OCI-M1 (cell line): ENCODE measurements around the gene PDE9A.
"Not testable (repeated sequence)": the region's sequence is repeated elsewhere in the genome, so short reads cannot be mapped to it uniquely, and the experiment has no call there.

Source experiments
- DNase-seq: peaks from one replicate; lab custom pipeline; 2025; lab: John Stamatoyannopoulos, UW

PDE9A gene

DNA sequence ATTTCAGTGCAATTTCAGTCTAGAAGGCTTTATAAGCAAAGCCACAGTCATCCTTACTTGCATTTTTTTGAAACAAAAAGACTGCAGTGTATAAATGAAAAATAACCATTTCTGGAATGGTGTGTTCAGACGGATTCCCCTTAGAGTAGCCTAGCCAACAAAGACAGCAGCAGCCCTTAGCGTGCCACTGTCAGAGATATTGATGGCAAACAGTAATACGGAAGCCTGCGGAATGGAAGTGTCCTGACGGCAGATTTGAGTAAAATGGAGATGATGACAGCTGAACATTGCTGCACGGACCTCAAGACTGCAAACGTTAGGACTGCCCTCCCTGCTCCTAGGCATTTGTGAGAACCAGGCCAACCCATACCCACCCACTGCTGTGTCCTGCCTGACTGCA, 54.7 kb downstream of the PDE9A start:
- no peak for DNase-seq

DNA sequence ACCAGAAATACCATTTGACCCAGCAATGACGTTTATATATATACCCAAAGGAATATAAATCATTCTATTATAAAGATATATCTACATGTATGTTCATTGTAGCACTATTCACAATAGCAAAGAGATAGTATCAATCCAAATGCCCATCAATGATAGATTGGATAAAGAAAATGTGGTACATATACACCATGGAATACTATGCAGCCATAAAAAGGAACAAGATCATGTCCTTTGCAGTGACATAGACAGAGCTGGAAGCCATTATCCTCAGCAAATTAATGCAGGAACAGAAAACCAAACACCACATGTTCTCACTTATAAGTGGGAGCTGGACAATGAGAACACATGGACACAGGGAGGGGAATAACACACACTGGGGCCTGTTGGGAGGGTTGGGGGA, 55.5 kb downstream of the PDE9A start:
- not testable (repeated sequence) for DNase-seq

DNA sequence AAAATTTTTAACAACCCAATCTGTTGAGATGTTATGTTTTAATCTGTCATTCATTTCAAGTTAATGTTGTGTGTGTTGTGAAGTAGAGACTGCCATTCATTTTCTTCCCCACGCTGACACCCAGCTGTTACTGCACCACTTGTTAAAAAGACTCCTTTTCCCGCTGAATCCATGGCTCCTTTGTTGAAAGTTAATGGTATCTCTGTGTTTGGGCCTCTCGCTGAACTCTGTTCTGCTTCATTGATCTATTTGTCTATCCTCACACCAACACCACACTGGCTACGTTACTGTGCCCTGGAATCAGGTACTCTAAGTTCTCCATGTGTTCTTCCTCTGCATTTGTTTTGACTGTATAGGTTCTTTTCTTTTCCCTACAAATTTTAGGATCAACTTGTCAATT, 58.2 kb downstream of the PDE9A start:
- no peak for DNase-seq

DNA sequence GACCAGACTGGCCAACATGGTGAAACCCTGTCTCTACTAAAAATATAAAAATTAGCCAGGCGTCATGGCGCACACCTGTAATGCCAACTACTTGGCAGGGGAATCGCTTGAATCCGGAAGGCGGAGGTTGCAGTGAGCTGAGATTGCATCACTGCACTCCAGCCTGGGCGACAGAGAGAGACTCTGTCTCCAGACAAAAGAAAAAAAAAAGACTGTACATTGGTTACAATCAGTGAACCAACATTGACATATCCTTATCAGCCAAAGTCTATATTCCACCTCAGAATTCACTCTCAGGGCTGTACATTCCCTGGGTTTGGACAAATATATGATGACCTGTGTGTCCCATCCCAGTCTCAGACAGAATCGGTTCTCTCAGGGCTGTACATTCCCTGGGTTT, 62.0 kb downstream of the PDE9A start:
- not testable (repeated sequence) for DNase-seq

DNA sequence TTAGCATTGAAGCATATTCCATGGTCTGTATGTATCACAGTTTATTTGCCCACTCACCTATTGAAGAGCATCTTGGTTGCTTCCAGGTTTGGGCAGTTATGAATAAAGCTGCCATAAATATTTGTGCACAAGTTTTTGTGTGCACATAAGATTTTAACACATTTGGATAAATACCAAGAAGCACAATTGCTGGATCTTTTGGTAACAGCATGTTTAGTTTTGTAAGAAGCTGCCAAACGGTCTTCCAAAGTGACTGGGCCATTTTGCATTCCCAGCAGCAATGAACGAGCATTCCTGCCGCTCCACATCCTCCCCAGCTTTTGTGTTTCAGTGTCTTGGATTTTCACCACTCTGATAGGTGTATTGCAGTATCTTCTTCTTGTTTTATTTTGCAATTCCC, 62.7 kb downstream of the PDE9A start:
- no peak for DNase-seq

DNA sequence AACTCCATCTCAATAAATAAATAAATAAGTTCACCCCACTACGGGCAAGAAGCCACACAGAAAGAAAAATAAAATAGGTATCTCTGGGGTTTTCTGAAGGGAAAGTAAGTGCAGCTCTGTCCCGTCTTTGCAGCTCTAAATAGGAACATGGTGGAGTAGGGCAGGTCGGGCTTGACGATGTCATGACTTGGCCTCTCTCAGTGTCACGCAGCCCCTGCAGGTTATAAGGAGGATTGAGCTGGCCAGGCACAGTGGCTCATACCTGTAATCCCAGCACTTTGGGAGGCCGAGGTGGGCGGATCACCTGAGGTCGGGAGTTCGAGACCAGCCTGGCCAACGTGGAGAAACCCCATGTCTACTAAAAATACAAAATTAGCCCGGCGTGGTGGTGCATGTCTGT, 67.1 kb downstream of the PDE9A start:
- not testable (repeated sequence) for DNase-seq

DNA sequence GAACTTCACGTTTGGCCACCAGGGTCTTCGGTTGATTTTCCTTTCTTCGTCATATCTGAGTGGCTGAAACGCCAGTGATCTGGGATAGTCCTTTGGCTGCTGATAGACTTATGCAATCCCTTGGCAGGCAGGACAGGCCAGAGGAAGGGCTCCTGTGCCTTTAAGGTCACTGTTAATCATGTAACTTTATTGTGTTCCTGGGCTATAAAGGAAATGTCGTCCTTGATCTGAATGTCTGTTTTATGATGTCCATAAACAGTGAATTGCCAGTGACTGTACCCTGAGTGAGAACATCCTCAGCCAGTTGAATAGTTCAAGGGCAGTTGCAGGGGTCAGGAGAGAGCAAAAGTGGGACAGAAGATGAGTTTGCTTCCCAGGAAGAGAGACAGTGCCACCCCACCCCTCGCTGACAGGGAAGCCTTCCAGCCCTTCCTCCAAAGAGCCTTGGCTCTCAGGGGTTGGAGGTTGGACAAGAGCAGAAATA, 68.0 kb downstream of the PDE9A start:
- no peak for DNase-seq

DNA sequence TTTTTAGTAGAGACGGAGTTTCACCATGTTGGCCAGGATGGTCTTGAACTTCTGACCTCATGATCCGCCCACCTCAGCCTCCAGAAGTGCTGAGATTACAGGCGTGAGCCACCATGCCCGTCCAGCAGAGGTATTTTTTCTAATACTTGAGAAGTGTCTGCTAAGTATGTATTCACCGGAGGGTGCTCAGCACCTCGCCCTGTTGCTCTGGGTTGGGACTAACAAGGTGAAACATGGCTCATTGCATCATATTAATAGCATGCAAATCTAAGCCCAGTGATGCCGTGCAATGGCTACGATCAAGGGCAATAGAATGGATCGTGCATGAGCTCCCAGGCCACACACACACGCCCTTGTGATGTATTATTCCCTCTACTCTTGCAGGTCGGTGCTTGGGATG, 68.7 kb downstream of the PDE9A start:
- no peak for DNase-seq

DNA sequence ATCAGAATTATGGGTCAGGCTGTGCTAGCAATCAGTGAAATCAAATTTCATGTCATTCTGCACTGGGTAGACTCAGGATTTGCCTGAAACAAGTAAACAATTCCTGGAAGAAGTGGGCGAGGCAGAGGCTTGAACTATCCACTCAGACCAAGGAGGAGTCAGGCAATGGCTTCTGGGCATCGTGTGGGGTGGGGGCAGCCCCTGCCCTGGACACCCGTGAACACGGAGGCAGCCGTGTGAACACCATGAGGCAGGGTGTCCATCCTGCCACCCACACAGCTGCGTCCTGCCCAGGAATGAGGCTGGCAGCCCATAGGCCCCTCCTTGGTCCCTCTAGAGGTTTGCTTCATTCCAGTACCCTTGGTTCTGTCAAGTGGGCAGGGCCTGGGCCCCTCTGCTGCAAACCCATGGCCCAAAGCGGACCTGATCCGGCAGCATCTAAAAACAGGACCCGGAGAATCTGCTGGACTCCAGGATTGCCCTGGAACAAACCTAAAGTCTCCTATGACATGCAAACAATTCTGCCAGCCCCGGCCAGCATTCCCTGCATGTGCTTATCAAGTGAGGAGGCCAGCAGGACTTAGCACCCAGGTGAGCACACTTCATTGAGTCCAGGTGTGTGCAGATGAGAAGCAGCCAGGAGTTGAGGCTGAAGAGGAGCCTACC, 69.5 kb downstream of the PDE9A start:
- DNase-seq, result no peak

DNA sequence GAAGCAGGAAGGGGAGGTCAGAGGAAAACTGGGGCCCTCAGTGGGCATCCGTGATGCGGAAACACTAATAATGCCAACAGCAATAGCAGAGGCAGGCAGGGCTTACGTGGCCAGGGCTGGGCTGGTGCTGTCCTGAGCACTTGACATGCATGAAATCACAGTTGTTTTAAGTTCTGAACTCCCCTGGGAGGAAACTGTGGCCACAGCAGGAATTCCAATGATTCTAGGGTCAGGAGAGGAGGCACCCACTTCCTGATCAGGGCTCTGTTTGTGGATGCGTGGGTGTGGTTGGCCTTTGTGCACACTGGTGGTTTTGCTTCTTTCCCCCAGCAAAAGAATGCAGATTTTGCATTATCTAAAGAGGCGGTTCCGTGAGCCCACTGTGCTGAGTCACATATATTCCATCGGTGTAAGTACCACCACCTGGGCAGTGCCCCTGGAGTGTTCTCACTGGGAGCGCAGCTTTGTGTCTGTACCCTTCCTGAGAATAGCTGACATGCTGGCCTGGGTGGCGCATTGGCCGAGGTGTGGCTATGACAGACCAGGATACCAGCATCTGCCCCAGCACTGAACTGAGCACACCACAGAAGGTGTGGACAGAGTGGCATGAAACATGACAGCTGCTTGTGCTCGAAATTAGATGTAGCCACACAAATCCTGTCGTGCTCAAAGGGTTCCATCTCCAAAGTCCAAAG, 71.0 kb downstream of the PDE9A start:
- no peak for DNase-seq

DNA sequence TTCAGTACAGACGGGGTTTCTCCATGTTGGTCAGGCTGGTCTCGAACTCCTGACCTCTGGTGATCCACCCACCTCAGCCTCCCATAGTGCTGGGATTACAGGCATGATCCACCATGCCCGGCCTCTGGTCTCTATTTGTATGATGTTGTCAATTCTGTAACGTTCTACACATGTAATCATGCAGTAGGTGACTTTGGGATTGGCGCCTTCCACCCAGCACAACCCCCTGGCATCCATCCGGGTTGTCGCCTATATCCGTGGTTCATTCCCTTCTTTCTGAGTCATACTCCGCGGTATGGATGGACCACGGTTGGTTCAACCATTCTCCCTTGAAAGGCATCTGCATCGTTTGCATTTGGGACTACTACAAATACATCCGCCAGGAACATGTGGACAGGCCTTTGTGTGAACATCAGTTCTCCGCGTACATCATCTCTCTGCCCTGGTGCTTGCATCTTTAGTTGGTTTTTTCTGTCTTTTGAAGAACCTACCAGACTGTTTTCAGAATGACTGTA, 72.1 kb downstream of the PDE9A start:
- no peak for DNase-seq

DNA sequence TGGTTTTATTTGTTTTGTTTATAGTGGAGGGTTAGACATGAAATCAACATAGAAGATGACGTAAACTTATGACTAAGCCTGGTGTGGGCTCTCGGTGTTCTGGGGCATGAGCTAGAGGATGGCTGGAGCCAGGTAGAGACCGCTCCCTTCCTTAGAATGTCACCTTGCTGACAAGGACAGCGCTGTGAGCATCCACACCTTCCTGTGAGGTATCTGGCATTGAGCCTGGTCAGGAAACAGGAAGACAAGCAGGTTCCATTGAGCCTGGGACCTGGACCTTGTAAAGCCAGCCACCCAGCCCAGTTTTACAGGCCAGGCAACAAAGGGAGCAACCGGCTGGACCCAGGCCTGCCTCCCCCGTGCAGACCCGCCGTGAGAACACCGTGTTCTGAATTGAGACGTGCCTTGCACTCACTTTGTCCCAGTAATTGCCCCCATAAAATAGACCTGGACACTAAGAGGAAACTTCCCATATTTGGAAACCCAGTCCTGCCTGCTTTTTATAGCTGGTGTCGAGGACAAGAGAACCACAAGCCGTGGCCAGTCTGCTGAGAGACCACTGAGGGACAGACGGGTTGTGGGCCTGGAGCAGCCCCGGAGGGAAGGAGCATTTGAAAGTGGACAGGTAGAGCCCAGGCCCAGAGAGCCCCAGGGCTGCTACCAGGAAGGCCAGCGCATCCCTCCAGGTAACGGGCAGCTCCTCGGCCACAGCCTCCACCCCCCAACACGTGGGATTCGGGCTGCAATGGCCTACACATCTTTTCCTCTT, 78.0 kb downstream of the PDE9A start:
- DNase-seq, result no peak

DNA sequence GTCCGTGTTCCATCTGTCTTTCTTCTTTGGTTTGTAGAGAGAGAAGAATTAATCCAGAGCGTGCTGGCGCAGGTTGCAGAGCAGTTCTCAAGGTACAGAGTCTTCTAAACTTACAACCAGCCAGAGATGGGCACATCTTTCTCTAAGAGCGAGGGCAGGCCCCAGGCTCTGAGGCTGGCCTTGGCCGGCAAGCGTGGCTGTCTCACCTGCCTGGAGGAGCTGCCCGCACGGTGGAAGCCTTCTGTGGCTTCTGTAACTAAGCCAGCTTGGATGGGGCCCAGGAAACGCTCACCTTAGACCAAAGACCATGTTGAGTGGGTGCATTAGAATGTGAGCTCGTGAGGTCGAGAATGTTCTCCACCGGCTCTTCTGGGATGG, 78.6 kb downstream of the PDE9A start:
- DNase-seq, result no peak

DNA sequence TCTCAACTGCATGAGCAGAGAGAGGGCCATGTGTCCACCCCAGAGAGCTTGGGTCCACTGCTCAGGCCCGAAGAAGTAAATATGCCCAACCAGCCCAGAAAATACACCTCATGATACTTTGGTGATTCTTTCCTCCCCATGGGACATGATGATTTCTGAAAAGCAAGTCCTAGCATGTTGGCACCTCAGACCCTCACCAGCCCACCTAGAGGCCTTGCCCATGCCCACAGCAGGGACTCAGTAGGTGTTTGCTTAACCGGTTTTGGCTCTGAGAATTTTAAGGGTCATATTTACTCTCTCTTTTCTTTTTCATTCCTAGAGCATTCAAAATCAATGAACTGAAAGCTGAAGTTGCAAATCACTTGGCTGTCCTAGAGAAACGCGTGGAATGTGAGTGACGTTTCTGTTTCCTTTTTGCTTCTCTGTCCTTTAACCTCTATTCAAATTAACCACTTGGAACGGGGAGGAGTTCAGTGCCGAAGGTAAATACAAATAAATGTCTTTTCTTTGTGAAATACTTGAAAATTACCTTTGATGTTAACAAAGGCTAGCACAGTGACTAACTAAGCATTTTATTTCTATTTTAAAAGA, 79.7 kb downstream of the PDE9A start:
- no peak for DNase-seq

DNA sequence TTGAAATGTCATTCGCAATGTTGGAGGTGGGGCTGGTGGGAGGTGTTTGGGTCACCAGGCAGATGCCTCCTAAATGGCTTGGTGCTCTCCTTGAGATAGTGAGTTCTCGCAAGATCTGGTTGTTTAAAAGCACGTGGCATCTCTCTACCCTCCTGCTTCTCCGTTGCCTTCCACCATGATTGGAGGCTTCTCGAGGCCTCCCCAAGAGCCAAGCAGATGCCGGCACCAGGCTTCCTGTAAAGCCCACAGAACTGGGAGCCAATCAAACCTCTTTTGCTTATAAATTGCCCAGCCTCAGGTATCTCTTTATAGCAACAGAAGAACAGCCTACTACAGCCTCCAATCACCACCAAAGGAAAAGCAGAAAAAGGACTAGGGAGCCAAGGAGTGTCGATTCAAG, 80.5 kb downstream of the PDE9A start:
- DNase-seq, result no peak

DNA sequence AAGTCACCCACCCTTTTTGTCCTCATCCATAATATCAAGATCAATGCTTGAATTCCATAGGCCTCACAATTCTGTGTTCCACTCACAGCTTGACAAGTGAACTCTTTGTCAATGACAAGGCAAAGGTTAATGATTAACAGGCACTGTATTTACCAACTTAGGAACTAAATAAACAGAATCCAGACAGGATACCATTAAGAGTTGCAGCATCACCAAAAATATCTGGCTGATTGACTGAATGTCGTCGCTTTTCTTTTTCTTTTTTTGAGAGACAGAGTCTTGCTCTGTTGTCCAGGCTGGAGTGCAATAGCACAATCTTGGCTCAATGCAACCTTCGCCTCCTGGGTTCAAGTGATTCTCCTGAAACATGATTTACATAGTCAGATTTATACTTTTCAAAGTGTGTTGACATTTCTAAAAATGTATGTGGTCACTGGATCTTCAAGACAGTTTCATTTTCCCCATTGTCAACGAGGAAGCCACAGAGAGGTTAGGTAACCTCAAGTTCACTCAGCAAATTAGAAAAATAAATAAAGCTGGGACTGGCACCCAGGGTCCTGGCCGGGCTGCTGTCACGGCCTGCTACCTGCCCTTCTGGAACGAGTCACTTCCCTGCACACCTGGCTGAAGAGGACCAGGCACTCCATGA, 81.0 kb downstream of the PDE9A start:
- DNase-seq, result no peak

DNA sequence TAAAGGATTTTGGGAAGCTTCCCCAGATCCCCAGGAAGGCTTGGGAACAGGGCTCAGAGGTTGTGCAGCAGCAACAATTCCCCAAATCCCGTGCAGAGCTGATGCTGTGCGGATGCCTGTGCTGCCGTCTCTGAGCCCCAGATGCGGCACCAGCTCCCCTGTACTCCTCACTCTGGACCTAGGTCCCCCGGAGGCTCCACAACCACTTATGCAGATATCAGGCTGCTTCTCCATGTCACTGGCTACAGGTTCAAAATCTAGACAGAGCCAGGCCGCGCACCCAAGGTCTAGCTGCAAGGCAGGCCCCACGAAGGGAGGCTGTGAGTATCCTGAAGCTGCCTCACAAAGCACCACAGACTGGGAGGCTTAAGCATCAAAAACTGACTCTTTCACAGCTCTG, 81.6 kb downstream of the PDE9A start:
- no peak for DNase-seq

DNA sequence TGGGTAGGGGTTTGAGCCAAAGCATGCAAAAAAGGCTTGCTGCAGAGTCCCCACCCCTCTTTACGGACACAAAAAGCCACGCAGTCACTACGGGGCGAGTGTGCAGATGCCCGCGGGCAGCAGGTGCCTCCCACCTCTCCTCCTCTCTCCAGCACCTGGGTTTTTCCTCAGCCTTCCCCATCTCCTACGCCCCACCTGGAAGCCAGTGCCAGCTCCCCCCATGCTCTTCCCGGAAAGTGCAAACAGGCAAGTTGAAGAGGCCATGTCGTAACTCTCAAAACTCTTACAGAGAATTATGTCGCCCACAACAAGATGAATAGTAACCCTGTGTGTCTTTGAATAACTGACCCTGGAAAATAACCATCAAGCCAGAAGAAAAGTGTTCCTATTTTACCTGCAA, 82.5 kb downstream of the PDE9A start:
- DNase-seq, result no peak

DNA sequence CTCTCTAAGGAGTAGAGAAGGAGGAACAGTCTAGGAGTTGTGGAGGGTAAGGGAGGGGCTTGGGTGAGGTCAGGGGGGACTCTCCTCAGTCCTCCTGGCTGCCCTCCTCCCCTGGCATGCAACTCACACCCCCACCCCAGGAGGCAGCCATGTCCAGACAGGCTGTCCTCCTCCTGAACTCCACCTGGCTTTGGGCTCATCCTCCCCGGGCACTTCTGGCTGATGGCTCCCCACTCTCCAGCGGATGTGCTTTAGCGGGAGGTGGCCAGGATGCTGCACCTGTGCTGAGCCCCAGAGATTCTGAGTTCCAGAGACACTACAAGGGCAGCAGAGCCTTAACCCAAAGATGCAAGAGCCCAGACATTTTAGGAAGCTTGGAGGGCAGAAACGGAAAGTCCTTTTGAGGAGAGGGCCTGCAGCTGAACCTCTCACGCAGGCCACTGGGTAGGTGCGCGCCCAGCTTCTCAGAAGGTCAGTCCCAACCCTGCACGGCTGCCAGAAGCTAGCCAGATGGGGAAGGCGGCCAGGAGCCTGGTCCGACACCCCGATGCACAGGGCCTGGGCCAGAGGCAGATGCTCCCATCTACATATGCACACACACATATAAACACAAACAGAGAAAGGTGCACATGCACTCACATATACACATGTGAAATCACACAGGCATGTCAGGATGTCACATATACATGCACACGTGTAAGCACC, 83.4 kb downstream of the PDE9A start:
- DNase-seq, result no peak

DNA sequence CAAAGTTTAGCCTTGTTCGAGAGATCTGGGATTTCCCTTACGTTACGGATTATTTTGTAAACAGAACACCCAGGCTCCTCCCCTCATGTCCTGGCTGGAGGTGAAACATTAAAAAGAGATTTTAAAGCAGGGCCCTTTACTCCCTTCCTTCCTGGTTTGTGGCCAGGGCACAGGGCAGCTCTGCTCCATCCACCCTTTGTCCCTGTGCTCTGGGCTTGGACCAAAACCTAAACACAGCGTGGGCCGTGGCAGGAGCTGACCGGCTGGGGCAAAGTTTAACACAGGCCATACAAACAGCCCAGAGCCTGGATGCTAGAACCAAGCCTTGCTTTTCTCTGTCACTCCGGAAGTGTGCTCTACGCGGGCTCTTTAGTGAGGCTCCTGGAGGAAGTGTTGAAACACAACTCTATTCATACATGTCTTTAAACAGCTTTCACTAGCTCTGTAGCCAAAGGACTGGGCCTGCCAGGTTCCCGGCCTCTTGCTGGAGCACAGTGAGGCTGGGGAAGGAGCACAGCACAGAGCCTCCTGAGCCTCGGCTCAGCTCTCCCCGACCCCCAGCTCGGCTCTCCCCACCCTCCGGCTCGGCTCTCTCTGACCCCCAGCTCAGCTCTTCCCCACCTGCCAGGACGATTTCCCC, 84.7 kb downstream of the PDE9A start:
- DNase-seq, result no peak
